GM12865 (cell line): Measurements from ENCODE around the gene TCF7L2.

Source experiments
- DNase-seq: peaks from one replicate; pipeline ENCODE4 v3.0.0; 2010; ENCODE audit warnings: low read depth
- H3K4me3 ChIP-seq: 2 replicates; pipeline ENCODE4 v1.5.1; 2011; ENCODE audit warnings: mild to moderate bottlenecking, low read depth, low read length, control low read depth
- TF ChIP-seq, protein P1 (sequence below): IDR thresholded peaks from 2 replicates; pipeline ENCODE4 v1.5.1; 2011; ENCODE audit warnings: low read length, control low read depth, low read depth, inconsistent platforms; ENCODE audit not compliant: insufficient read depth; ENCODE audit errors: missing control alignments

TCF7L2 gene

DNA sequence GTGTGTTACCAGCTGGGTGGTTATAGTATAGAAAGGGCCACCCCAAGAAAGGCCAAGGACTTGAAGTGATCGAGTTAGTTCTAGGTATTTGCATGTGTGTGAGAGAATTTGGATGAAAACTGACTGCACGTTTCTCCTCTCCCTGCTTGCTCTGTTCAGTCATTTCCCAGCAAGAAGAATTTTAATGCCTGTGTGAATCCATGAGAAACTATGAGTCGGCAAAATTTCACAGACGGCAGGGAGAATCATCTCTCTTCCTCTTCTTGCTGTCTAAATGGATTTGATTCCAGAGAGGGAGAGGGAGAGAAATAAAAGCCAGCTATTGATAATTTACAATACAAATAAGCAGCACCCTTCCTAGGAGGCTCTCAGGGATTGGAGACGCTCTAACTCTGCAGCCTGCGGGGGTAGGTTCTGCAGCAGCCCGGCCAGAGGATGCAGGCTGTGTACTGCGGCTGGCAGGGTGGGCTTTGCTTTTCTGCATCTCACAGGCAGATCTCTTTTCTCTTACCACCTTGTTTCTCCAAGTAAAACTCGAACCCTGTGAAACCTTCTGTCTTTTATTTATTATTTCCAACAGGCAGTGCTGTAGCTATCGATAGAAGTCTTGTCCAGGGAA lies 183.6 kb downstream of the TCF7L2 start:
- DNase-seq, result no peak
- TF ChIP-seq, protein P1, sequence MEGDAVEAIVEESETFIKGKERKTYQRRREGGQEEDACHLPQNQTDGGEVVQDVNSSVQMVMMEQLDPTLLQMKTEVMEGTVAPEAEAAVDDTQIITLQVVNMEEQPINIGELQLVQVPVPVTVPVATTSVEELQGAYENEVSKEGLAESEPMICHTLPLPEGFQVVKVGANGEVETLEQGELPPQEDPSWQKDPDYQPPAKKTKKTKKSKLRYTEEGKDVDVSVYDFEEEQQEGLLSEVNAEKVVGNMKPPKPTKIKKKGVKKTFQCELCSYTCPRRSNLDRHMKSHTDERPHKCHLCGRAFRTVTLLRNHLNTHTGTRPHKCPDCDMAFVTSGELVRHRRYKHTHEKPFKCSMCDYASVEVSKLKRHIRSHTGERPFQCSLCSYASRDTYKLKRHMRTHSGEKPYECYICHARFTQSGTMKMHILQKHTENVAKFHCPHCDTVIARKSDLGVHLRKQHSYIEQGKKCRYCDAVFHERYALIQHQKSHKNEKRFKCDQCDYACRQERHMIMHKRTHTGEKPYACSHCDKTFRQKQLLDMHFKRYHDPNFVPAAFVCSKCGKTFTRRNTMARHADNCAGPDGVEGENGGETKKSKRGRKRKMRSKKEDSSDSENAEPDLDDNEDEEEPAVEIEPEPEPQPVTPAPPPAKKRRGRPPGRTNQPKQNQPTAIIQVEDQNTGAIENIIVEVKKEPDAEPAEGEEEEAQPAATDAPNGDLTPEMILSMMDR, result no peak

DNA sequence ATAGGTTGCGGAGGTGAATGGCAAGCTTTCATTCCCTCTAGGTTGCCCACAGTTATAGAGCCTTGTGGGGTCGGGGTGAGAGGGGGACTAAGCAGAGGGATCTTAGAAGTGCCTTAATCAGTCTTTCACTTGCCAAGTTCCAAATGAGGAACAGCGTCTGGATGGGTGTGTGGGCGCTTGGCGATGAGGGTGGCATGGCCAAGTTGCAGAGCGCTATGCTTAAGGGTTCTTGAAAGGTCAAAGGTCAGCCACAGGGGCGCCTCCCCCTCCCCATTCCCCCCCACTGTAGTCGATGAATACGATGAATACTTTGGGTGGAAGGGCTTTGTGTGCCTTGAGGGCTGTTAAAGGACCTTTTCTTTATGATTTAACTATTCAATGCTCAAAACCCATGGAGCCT lies 185.0 kb downstream of the TCF7L2 start:
- TF ChIP-seq, protein P1, result no peak
- no peak for DNase-seq
- no peak overlapping the region for H3K4me3 ChIP-seq

More for the DNA sequence above, 183.6 kb downstream of the TCF7L2 start:
- no peak overlapping the region for H3K4me3 ChIP-seq

DNA sequence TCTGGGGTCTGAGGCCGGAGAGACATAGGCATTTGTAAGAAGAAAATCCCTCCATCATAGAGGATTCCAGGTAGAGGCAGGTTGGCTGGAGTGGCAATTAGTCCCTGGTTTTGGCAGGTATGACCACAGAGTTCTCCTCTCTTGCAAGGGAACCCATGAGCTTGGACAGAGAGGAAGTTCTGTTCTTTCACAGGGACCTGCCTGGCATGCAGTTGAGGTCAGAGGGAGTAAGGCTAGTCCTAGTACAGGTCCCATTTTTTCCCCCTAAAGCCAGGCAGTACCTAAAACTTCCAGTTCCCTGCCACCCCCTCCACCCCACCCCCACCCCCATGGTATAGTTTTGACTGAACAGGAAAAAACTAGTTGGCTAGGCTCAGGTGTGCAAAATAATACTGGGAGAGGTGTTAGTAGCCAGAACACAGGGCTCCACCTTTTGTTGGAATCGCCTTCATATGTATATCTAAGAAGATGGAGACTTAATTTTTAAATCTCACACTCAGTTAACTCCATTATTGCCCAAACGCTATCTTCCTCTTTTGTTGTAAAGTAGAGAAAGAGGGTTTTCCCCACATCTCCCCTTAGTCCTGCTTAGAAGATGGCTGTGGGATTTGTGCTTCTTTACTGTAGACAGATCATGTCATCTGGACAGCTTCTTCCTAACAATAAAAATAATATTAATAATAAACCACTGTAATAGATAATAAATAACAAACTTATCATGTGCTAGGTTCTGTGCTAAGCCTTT lies 188.1 kb downstream of the TCF7L2 start:
- no peak overlapping the region for H3K4me3 ChIP-seq
- DNase-seq, result no peak
- TF ChIP-seq, protein P1, result no peak

DNA sequence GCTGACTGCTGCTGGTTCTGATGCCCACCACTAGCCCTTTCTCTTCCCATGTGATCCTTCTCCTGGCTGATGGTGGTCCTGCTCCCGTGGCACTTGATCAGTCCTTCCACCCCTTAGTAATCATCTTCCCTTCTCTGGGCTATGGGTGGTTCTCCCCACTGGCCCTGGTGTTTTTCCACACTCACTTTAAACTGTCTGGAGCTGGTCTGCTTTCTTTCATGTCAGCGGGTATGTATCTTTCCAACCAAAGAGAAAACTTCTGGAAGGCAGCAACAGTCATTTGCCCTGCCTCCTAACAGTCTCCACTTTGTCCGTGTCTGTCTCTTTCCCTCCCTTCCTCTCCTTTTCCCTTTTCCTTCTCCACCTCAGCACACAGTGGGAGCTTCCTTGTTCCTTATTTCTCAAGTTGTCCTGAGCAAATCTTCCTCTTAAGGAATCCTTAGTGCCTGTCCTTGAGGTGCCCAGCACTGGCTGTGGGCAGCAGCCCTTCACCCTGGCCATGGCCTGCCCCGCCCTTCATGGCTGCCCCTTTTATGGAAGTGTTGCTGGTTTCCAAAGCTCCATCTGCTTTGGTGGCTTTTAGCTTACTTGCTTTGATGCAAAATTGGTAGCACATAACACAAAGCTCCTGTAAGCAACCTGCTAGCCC lies 189.0 kb downstream of the TCF7L2 start:
- TF ChIP-seq, protein P1, result no peak

DNA sequence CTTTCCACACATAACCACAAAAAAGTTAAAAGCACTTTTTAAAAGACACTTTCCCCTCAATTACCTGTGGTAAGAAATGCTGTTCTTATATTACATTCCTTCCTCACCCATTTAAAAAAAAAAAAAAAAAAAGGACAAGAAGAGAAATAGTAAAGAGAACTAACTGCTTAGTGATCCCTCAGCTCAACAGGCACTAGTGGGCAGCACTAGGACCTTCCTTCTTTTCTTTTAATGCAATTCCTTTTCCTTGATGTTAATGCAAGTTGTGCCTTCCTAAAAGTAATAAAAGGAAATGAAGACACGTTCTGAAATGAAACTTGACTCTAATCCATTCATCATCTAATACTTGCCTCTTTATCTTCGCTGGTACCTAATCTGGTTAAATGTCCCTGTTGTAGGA lies 189.7 kb downstream of the TCF7L2 start:
- TF ChIP-seq, protein P1, result no peak
- no peak for DNase-seq
- no peak overlapping the region for H3K4me3 ChIP-seq

More for the DNA sequence above, 189.0 kb downstream of the TCF7L2 start:
- H3K4me3 ChIP-seq, result no peak overlapping the region
- no peak for DNase-seq

DNA sequence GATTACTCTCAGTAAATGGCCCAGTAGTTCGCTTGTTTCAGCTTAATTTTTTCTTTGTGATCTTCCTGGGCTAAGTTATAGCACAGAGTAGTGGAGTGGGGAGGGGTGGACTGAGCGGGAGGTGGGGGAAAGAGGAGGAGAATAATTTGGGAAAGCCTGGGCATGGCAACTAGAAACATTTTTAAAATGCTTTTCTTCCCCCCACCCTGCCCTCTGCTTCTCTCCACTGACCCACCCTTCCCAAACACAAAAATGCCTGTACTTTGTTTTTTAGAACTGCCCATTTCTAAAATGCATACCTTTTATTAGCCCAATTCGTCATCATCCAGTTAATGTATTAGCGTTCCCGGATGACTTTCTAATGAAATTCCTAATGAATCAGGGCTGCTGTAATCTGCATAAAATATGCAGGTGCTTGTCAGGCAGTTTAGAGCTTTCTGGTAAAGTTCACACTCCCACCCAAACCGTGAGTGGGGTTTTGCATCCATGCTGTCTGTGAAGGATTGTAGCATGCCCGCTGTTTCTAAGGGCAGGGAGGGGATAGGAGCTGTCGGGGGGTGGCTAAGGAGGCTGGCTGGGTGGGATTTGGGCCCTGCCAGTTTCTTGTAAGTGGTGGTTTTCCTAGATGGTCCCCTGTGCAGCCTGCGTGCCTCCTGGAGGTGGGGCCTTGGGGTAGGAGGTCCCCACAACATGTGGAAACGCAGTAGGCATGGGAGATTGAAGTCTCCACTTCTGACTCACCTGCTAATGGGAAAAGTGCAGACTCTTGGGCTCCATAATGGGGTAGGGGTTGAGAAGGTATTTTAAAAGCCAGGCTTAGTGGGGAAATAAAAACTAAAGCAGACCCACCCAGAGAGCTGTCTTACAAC lies 190.3 kb downstream of the TCF7L2 start:
- no peak overlapping the region for H3K4me3 ChIP-seq
- TF ChIP-seq, protein P1, result no peak
- DNase-seq, result no peak
